Measurements from ENCODE around the gene MYO16. TPM values are rescaled to one million over a fixed set of nuclear protein-coding genes. Genes with fewer than 3 reads are reported as not detected.

The MYO16 gene
- total and polyA plus RNA-seq, 2 of the 4 experiments (the other 2 are of a cell fraction), result under 0.01 to 0.03 TPM

GRCh38 chr13:108834193-108834592 lies 204.8 kb downstream of the MYO16 start:
- peak overlapping the region; percentile 81 for H2BK120ac ChIP-seq (ENCODE audit: low read depth, low read length)
- no peak overlapping the region for H2AK9ac ChIP-seq (replicated peaks; ENCODE audit: low read depth, low read length, poor library complexity)
- no peaks in the 10 kb centered on the region for H3K27me3 ChIP-seq (ENCODE audit: control insufficient read depth, insufficient read depth, low read length)
- no peak for TF ChIP-seq FOS (IDR thresholded peaks at IDR 0.05; ENCODE audit: low read depth, low read length)
- TF ChIP-seq, protein P1, sequence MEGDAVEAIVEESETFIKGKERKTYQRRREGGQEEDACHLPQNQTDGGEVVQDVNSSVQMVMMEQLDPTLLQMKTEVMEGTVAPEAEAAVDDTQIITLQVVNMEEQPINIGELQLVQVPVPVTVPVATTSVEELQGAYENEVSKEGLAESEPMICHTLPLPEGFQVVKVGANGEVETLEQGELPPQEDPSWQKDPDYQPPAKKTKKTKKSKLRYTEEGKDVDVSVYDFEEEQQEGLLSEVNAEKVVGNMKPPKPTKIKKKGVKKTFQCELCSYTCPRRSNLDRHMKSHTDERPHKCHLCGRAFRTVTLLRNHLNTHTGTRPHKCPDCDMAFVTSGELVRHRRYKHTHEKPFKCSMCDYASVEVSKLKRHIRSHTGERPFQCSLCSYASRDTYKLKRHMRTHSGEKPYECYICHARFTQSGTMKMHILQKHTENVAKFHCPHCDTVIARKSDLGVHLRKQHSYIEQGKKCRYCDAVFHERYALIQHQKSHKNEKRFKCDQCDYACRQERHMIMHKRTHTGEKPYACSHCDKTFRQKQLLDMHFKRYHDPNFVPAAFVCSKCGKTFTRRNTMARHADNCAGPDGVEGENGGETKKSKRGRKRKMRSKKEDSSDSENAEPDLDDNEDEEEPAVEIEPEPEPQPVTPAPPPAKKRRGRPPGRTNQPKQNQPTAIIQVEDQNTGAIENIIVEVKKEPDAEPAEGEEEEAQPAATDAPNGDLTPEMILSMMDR (conservative IDR thresholded peaks at IDR 0.05; ENCODE audit: low read depth, low read length), result no peak
- no peak for TF ChIP-seq CHD1 (IDR thresholded peaks at IDR 0.05; ENCODE audit: low read depth, low read length)
- TF ChIP-seq, protein P2, sequence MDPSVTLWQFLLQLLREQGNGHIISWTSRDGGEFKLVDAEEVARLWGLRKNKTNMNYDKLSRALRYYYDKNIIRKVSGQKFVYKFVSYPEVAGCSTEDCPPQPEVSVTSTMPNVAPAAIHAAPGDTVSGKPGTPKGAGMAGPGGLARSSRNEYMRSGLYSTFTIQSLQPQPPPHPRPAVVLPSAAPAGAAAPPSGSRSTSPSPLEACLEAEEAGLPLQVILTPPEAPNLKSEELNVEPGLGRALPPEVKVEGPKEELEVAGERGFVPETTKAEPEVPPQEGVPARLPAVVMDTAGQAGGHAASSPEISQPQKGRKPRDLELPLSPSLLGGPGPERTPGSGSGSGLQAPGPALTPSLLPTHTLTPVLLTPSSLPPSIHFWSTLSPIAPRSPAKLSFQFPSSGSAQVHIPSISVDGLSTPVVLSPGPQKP (IDR thresholded peaks at IDR 0.05; ENCODE audit: borderline replicate concordance, low read depth, low read length), result no peak
- no peak for TF ChIP-seq POLR2A (IDR thresholded peaks at IDR 0.05; ENCODE audit: low read depth, low read length)
- no peak for TF ChIP-seq SMC3 (IDR thresholded peaks at IDR 0.05; ENCODE audit: low read depth, low read length)
- TF ChIP-seq RFX5 (IDR thresholded peaks at IDR 0.05; ENCODE audit: low read depth, low read length), result no peak
- TF ChIP-seq RCOR1 (IDR thresholded peaks at IDR 0.05; ENCODE audit: insufficient replicate concordance, low read length), result no peak
- TF ChIP-seq, protein P3, sequence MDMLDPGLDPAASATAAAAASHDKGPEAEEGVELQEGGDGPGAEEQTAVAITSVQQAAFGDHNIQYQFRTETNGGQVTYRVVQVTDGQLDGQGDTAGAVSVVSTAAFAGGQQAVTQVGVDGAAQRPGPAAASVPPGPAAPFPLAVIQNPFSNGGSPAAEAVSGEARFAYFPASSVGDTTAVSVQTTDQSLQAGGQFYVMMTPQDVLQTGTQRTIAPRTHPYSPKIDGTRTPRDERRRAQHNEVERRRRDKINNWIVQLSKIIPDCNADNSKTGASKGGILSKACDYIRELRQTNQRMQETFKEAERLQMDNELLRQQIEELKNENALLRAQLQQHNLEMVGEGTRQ (IDR thresholded peaks at IDR 0.05; ENCODE audit: low read depth, low read length), result no peak
- TF ChIP-seq RAD21 (IDR thresholded peaks at IDR 0.05; ENCODE audit: low read length), result no peak
- TF ChIP-seq MXI1 (IDR thresholded peaks at IDR 0.05; ENCODE audit: borderline replicate concordance, low read depth, low read length), result no peak
- TF ChIP-seq MAFK (IDR thresholded peaks at IDR 0.05; ENCODE audit: low read depth, low read length), result no peak
- ATAC-seq (ENCODE audit: low read depth), result peak; percentile 75
- H3K36me3 ChIP-seq (ENCODE audit: control insufficient read depth, insufficient read depth, low read length), result no peaks in the 10 kb centered on the region
- H3K9ac ChIP-seq (ENCODE audit: low read depth, low read length), result no peak overlapping the region
- POLR2A ChIA-PET (ENCODE audit: unreplicated experiment), result no interaction called here
- no peak overlapping the region; the same call in 2 of the 3 replicates for H2BK15ac ChIP-seq (ENCODE audit: low read depth, low read length)
- no peak overlapping the region; the same call in 1 of the 2 replicates for H3K14ac ChIP-seq (replicated peaks; ENCODE audit: low read depth, low read length)
- peak overlapping the region; percentile 74; the same call in 1 of the 2 replicates for H4K5ac ChIP-seq (ENCODE audit: low read depth, low read length)
- peak overlapping the region; percentile 89 for H2BK20ac ChIP-seq (ENCODE audit: low read depth, low read length)
- H3K27ac ChIP-seq (ENCODE audit: insufficient read depth, low read length), result no peak overlapping the region
- H3K56ac ChIP-seq (ENCODE audit: extremely low read depth, insufficient read depth, low read length), result peak overlapping the region; percentile 51; the same call in 1 of the 2 replicates
- H3K9me1 ChIP-seq (ENCODE audit: insufficient read depth, low read length), result no peaks in the 10 kb centered on the region
- H4K8ac ChIP-seq (ENCODE audit: low read depth in 2 of 2, low read length in 2 of 2), result peak overlapping the region in 1 of 2 experiments; percentile 81; a peak in 1 of 4 replicates
- no peak overlapping the region for H4K91ac ChIP-seq (ENCODE audit: insufficient read depth, low read depth, low read length)
- DNase-seq, result peak; percentile 21
- in situ Hi-C loops (cut with MboI; ENCODE audit: low sequenced_read_pairs) (no loop called here), dilution Hi-C loops (cut with HindIII; ENCODE audit: low sequenced_read_pairs, unreplicated experiment) (no loop called here), intact Hi-C loops (cut with micrococcal nuclease) (no loop called here)
- peak overlapping the region; percentile 74 for H2BK5ac ChIP-seq (ENCODE audit: low read depth, low read length, poor library complexity, severe bottlenecking)
- no CpG with 5 or more reads among the region's 1 CpG for WGBS, 2 experiments (ENCODE audit: extremely low coverage in 2 of 2, insufficient read length in 1 of 2)
- no peaks in the 10 kb centered on the region for H3K79me1 ChIP-seq (ENCODE audit: low read depth in 1 of 2, low read length in 2 of 2)
- peak overlapping the region; percentile 61; the same call in 1 of the 2 replicates for H3K4ac ChIP-seq (ENCODE audit: low read depth, low read length)
- no TSS peak for BruUV-seq (replicated peaks)
- H2AFZ ChIP-seq (replicated peaks; ENCODE audit: low read length, poor library complexity), result no peak overlapping the region
- peak overlapping the region; percentile 78; the same call in 1 of the 2 replicates for H3K18ac ChIP-seq (ENCODE audit: low read depth, low read length)
- no peaks in the 10 kb centered on the region for H3K9me3 ChIP-seq (ENCODE audit: control insufficient read depth, insufficient read depth, low read length)
- peak overlapping the region; percentile 54; the same call in 1 of the 2 replicates for H3K4me2 ChIP-seq (ENCODE audit: low read depth, low read length)
- H2AK5ac ChIP-seq (ENCODE audit: low read depth, low read length), result no peak overlapping the region
- no peak overlapping the region; the same call in 1 of the 2 replicates for H3K23ac ChIP-seq (ENCODE audit: low read depth, low read length)
- H4K20me1 ChIP-seq (ENCODE audit: insufficient read depth, low read length), result no peaks in the 10 kb centered on the region
- CTCF ChIA-PET, result interaction anchor here (0.6 to 0.7 kb wide), 2 partner anchors 11 to 29 kb away, joined by 3 to 5 read pairs; no protein-coding TSS in a partner anchor
- peaks cover 4% of the 10 kb centered on the region; the same call in 1 of the 2 replicates for H3K4me1 ChIP-seq (ENCODE audit: control insufficient read depth, insufficient read depth, low read length)
- no peak overlapping the region for H3K4me3 ChIP-seq (ENCODE audit: insufficient read depth, low read depth, low read length)
